Activated naive CD4-positive, alpha-beta T cell treated with anti-CD3 and anti-CD28 coated beads, Interleukin-2, amount 10 ng/mL, durations not matched to agents 7 days and 5 days (primary cell): Measurements from ENCODE around the gene OPN1MW3.

Experiments
- CTCF ChIA-PET: fragments of 350-600 bp; sonication (Branson Sonifier 250); formaldehyde crosslinking; loops from one replicate; lab custom pipeline; 2021; ENCODE audit warnings: antibody characterized with exemption; lab: Charles Lee
- DNase-seq: peaks from one replicate; pipeline ENCODE4 v3.0.0-alpha.2; 2020
- H3K27ac Mint-ChIP-seq: one replicate; pipeline ENCODE4 v1.8.0; 2021; ENCODE audit warnings: mild to moderate bottlenecking, moderate library complexity, mixed read lengths
- H3K27me3 Mint-ChIP-seq: one replicate; pipeline ENCODE4 v1.8.0; 2021; ENCODE audit warnings: mild to moderate bottlenecking, mixed read lengths
- H3K36me3 Mint-ChIP-seq: one replicate; pipeline ENCODE4 v1.8.0; 2021; ENCODE audit warnings: mixed read lengths
- H3K4me1 Mint-ChIP-seq: one replicate; pipeline ENCODE4 v1.8.0; 2021; ENCODE audit warnings: mixed read lengths
- H3K4me3 Mint-ChIP-seq: one replicate; pipeline ENCODE4 v1.8.0; 2021; ENCODE audit warnings: mild to moderate bottlenecking, moderate library complexity, mixed read lengths
- H3K9me3 Mint-ChIP-seq: one replicate; pipeline ENCODE4 v1.8.0; 2021; ENCODE audit warnings: mixed read lengths

The OPN1MW3 gene

DNA sequence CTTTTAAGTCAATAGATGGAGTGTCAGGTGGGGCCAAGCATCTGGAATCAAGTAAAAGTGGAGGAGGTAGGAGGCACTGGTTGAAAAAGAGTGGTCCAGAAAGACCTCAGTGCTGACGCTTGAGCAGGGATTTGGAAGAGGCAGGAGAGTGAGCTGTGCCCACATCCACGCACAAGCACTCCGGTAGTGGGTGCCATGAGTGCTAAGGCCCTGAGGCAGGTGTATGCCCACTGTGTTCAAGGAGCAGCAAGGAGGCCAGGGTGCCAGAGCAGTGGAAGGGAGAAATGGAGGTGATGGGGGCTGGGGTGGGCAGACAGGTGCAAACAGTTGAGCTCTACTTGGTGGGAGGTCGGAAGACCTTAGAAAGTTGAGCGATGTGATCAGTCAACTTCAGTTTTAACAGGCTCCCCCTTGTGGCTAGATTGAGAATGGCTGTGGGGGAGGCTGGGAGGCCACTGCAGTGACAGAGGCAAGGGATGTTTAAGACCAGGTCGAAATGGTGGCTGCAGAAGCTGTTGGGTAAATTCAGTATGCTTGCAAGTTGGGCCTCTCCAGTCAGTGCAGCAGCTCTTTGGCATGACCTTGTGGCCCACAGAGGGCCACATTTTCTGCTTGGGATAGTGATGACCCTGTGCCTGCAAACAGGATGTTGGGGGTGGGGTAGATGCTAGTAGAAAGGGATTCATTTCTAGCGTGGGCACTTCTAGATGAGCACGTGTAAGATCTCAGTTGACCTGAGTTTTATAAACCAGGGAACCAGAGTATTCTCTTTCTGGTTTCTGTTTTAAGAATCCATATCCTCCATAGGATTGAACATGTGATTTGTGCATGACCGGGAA is 50.9 kb downstream of the OPN1MW3 start:
- CTCF ChIA-PET: interaction anchor here (0.7 to 1.8 kb wide), 6 partner anchors 9 to 171 kb away, joined by 3 to 6 read pairs (median 3); no protein-coding TSS in a partner anchor
- peaks cover 40% of the 10 kb centered on the region for H3K4me1 Mint-ChIP-seq
- peak; percentile 86 for DNase-seq

DNA sequence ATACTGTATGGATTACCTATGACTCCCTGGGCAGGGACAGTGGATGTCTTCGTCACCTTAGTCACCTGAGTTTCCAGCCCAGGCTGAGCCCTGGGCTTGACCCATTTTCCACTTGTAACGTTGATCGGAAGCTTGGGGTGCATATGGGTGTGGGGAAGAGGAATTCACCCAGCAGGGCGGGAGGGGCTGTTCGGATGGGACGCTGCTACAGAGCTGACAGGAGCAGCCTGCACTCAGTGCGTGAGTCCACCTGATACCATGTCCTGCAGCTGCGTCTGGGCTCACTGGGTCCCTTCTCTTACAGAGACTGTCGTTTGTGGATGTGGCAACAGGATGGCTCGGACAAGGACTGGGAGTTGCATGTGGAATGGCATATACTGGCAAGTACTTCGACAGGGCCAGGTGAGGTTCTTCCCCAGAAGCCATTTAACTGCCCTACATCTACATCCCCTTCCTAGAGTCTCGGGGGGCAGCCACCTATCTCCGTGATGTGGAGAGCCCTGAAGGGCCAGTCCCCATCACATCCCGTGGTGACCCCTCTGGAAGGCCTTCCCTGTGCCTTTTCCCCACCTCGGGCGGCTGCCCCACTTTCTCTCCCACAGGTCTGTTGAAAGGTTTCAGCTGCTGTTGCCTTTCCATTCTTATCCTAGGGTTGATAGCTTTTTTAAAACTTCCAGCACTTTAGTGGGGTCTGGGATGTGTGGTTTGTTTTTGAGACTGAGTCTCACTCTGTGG is 51.8 kb downstream of the OPN1MW3 start:
- Mint-ChIP-seq H3K9me3 (no peaks in the 10 kb centered on the region), H3K27ac (no peak overlapping the region), H3K27me3 (no peaks in the 10 kb centered on the region), H3K4me1 (peaks cover 43% of the 10 kb centered on the region), H3K36me3 (no peaks in the 10 kb centered on the region), H3K4me3 (no peak overlapping the region)
- DNase-seq: no peak
- CTCF ChIA-PET: interaction anchor here (1.1 to 1.8 kb wide), 5 partner anchors 9 to 172 kb away, joined by 3 to 6 read pairs (median 3); no protein-coding TSS in a partner anchor

More for the DNA sequence above, 50.9 kb downstream of the OPN1MW3 start:
- Mint-ChIP-seq H3K4me3 (no peak overlapping the region), H3K27ac (peak overlapping the region; percentile 45), H3K27me3 (peaks cover 6% of the 10 kb centered on the region), H3K9me3 (no peaks in the 10 kb centered on the region), H3K36me3 (no peaks in the 10 kb centered on the region)

DNA sequence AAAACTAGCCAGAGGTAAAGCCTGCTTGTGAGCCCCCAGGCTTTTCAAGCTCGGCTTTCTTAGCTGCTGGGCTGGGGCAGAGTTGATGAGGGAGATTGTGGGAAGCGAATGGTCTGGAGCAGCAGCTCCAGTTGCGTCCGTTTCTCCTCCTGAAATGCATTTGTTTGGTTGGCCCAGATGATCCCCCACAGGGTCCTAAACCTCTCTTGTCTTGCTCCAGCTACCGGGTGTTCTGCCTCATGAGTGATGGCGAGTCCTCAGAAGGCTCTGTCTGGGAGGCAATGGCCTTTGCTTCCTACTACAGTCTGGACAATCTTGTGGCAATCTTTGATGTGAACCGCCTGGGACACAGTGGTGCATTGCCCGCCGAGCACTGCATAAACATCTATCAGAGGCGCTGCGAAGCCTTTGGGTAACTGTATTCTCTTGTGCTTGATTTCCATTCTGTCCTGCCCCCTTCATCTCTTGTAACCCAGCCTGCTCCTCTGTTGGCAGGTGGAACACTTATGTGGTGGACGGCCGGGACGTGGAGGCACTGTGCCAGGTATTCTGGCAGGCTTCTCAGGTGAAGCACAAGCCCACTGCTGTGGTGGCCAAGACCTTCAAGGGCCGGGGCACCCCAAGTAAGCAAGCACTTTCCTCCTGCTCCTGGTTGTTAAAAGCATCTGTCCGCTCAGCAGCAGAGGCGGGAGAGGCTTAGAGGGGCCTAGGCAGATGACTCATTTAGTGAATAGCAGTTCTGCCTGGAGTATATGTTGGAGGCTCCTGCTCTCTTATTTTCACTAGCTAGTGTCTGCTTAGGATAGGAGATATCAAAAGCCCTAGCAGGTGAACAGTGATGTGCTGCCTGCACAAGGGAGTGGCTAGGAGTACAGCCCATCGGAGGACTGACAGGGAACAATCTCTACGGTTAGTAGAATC is 53.5 kb downstream of the OPN1MW3 start:
- Mint-ChIP-seq H3K4me1 (peaks cover 44% of the 10 kb centered on the region), H3K27ac (no peak overlapping the region), H3K36me3 (no peaks in the 10 kb centered on the region), H3K27me3 (no peaks in the 10 kb centered on the region), H3K9me3 (no peaks in the 10 kb centered on the region), H3K4me3 (no peak overlapping the region)
- DNase-seq: no peak
- CTCF ChIA-PET: interaction anchor here (0.9 to 1.2 kb wide), 2 partner anchors 12 to 175 kb away, joined by 3 read pairs; no protein-coding TSS in a partner anchor

DNA sequence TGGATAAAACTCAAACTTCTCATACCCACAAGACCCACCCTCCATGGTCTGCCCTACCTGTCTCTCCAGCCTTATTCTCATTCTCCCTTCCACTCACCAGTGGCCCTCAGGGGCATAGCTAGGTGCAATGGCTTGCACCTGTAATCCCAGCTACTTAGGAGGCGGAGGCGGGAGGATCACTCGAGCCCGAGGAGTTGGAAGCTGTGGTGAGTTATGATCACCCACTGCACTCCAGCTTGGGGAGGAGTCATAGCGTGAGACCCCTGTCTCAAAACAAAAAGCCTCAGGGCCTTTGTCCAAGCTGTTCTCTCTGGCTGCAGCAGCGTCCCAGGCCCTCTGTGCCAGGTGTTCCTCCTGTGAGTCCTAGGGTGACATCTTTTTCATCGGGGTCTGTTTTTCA is 54.7 kb downstream of the OPN1MW3 start:
- Mint-ChIP-seq H3K27me3 (no peaks in the 10 kb centered on the region), H3K4me1 (peaks cover 45% of the 10 kb centered on the region), H3K27ac (no peak overlapping the region), H3K4me3 (no peak overlapping the region), H3K9me3 (no peaks in the 10 kb centered on the region), H3K36me3 (no peaks in the 10 kb centered on the region)
- CTCF ChIA-PET: no interaction called here
- DNase-seq: no peak

DNA sequence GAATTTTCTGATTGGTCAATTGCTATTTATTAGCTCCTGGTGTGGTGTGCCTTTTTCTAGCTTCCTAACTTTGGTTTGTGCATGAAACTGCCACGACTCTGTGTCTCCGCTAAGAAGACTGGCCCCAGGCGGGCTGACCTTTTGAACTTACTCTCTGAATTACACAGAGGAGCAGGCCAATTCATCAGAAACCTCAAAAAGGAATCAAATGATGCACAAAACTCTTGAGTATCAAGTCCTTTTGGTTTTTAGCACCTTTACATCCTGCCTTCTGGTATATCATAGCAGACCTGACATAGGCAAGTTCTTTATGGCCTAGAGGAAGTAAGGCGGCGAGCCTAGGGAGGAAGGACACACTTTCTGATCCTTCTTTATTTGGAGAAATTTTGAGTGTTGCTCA is 55.8 kb downstream of the OPN1MW3 start:
- Mint-ChIP-seq H3K36me3 (no peaks in the 10 kb centered on the region), H3K27ac (peak overlapping the region; percentile 76), H3K27me3 (peaks cover 5% of the 10 kb centered on the region), H3K9me3 (no peaks in the 10 kb centered on the region), H3K4me1 (peaks cover 44% of the 10 kb centered on the region), H3K4me3 (no peak overlapping the region)
- CTCF ChIA-PET: no interaction called here
- DNase-seq: no peak

DNA sequence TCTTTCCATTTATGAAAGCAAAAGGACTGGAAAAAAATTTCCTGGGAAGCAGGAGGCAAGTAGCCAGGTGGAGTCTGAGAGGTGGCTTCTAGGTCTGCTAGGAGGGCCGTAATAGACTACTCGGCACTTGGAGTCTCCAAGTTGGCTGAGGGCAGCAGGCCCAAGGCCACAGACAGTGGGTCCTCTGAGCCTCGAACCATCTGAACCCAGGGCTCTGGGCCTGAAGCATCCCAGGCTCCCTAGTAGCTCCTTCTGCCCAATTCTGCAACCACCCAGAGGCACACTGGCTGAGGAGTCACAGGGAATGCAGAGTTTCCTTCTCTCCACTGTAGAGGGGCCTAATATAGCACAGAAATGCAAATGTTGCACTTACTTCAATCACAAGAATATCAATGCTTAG is 58.0 kb downstream of the OPN1MW3 start:
- no peaks in the 10 kb centered on the region for H3K9me3 Mint-ChIP-seq
- H3K27ac Mint-ChIP-seq: no peak overlapping the region
- H3K4me3 Mint-ChIP-seq: no peak overlapping the region
- no peak for DNase-seq
- no peaks in the 10 kb centered on the region for H3K36me3 Mint-ChIP-seq
- H3K27me3 Mint-ChIP-seq: peaks cover 11% of the 10 kb centered on the region
- CTCF ChIA-PET: interaction anchor here (1.1 kb wide), 1 partner anchor 11 kb away, joined by 5 read pairs; no protein-coding TSS in a partner anchor
- peaks cover 41% of the 10 kb centered on the region for H3K4me1 Mint-ChIP-seq

DNA sequence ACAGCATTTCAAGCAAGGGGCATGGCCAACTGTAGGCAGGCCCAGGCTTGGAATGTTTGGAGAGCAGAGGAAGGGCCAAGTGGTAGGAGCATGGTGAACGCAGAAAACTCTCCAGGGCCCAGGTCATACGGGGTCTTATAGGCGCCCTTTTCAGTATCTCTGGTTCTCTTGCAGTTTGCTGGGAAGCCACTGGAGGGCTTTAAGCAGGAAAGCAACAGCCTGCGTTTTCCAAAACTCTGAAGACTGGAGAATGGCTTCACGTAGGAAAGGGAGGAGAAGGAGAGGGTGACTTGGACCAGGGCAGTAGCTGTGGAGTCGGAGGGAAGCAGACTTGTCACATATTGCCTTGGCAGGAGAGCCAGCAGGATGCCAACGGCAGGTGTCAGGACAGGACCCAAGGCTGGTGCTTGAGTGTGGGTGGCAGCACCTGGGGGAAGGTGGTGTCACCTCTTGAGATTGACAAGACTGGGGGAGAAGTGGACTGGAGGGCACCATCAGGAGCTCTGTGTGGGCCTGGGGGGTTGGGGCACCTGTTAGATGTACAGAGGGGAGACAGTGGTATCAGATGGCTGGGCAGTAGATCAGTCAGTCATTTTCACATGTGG is 60.1 kb downstream of the OPN1MW3 start:
- Mint-ChIP-seq H3K9me3 (no peaks in the 10 kb centered on the region), H3K27ac (no peak overlapping the region), H3K27me3 (peaks cover 17% of the 10 kb centered on the region), H3K4me1 (peaks cover 47% of the 10 kb centered on the region), H3K4me3 (no peak overlapping the region), H3K36me3 (no peaks in the 10 kb centered on the region)
- CTCF ChIA-PET: interaction anchor here (1.9 kb wide), 1 partner anchor 9 kb away, joined by 11 read pairs; no protein-coding TSS in a partner anchor
- no peak for DNase-seq

DNA sequence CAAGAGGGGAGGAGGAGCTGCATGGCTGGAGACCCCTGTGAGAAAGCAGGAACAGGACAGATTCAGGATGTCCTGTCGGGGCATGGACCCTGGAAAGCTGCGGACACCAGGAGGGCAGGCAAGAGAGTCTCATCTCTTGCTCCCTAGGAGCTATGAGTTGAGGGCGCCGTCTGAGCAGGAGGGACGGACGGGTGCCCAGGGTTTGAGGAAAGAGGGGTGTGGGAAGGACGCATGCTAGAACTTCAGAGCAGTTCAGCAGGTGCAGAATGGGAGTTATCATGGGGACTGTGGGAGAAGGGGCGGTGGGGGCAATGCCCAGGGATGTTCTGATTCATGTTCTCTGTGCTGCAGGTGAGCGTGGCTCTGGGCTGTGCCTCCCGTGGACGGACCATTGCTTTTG is 63.0 kb downstream of the OPN1MW3 start:
- Mint-ChIP-seq H3K27ac (peak overlapping the region; percentile 67), H3K27me3 (peaks cover 17% of the 10 kb centered on the region), H3K36me3 (no peaks in the 10 kb centered on the region), H3K4me3 (no peak overlapping the region), H3K4me1 (peaks cover 43% of the 10 kb centered on the region), H3K9me3 (no peaks in the 10 kb centered on the region)
- CTCF ChIA-PET: no interaction called here
- no peak for DNase-seq
